ENCODE measurements around the gene SAMD4B.
A peak's percentile ranks its signal among the peaks of the same experiment; 100 is the strongest.

The SAMD4B gene

GRCh38 chr19:39397360-39398296, 55.4 kb downstream of the SAMD4B start:
- peak; percentile 90 for DNase-seq (ENCODE audit: low read depth)

- no peak for DNase-seq (ENCODE audit: low read depth)
These were observed 56.2 kb downstream of the SAMD4B start for GRCh38 chr19:39398297-39398864.

GRCh38 chr19:39399668-39400050, 57.4 kb downstream of the SAMD4B start:
- no peak for DNase-seq (ENCODE audit: low read depth)

- no peak for DNase-seq (ENCODE audit: low read depth)
These were observed 57.8 kb downstream of the SAMD4B start for GRCh38 chr19:39400061-39400460.

- no peak for DNase-seq (ENCODE audit: low read depth)
These were observed 58.9 kb downstream of the SAMD4B start for GRCh38 chr19:39401070-39401548.

- peak; percentile 83 for DNase-seq (ENCODE audit: low read depth)
These were observed 59.5 kb downstream of the SAMD4B start for GRCh38 chr19:39401549-39402345.

GRCh38 chr19:39402346-39403300, 60.4 kb downstream of the SAMD4B start:
- peak; percentile 74 for DNase-seq (ENCODE audit: low read depth)

- DNase-seq (ENCODE audit: low read depth), result peak; percentile 95
These were observed 61.4 kb downstream of the SAMD4B start for GRCh38 chr19:39403331-39404312.

GRCh38 chr19:39405261-39405957, 63.2 kb downstream of the SAMD4B start:
- DNase-seq (ENCODE audit: low read depth), result no peak

- peak; percentile 85 for DNase-seq (ENCODE audit: low read depth)
These were observed 63.9 kb downstream of the SAMD4B start for GRCh38 chr19:39405958-39406655.

GRCh38 chr19:39406656-39407409, 64.6 kb downstream of the SAMD4B start, which contains the start of gene ZFP36:
Gene ZFP36, plus strand, starts transcription at chr19:39406847. Its CDS starts 58 bp downstream, at chr19:39406905.
- DNase-seq (ENCODE audit: low read depth), result peak; percentile 85

- DNase-seq (ENCODE audit: low read depth), result no peak
These were observed 65.1 kb downstream of the SAMD4B start for GRCh38 chr19:39407410-39407659.

- DNase-seq (ENCODE audit: low read depth), result peak; percentile 58
These were observed 65.6 kb downstream of the SAMD4B start for GRCh38 chr19:39407660-39408391.

GRCh38 chr19:39408392-39409207, 66.4 kb downstream of the SAMD4B start:
- no peak for DNase-seq (ENCODE audit: low read depth)

GRCh38 chr19:39409208-39410016, 67.2 kb downstream of the SAMD4B start:
- DNase-seq (ENCODE audit: low read depth), result peak; percentile 86

All from T follicular helper cell (primary cell).